ENCODE results near the gene NKPD1. TPM values are rescaled to one million over a fixed set of nuclear protein-coding genes. Genes with fewer than 3 reads are reported as not detected.

The NKPD1 gene
- total RNA-seq, 1 experiment from 2014 or later, result 2.4 TPM

DNA sequence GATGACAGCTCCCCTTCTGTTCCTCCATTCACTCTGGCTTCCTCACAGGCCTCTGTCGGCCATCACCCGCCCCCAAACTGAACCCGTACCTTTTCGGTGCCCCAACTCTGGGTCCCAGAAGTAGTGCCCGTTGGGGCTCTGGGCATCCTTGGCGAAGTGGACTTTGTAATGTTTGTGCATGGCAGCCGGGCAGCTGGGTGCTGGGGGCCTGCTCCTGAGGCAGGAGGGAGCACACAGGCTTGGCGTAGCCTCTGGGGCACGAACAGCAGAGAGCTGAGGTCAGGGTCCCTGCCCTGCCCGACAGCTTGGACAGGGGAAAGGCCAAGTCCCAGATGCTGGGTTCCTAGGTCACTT is 834 bp downstream of the NKPD1 start:
- peak overlapping the region; percentile 13 for H3K4me3 Mint-ChIP-seq (ENCODE audit: unreplicated experiment)
- TF ChIP-seq, protein P1, sequence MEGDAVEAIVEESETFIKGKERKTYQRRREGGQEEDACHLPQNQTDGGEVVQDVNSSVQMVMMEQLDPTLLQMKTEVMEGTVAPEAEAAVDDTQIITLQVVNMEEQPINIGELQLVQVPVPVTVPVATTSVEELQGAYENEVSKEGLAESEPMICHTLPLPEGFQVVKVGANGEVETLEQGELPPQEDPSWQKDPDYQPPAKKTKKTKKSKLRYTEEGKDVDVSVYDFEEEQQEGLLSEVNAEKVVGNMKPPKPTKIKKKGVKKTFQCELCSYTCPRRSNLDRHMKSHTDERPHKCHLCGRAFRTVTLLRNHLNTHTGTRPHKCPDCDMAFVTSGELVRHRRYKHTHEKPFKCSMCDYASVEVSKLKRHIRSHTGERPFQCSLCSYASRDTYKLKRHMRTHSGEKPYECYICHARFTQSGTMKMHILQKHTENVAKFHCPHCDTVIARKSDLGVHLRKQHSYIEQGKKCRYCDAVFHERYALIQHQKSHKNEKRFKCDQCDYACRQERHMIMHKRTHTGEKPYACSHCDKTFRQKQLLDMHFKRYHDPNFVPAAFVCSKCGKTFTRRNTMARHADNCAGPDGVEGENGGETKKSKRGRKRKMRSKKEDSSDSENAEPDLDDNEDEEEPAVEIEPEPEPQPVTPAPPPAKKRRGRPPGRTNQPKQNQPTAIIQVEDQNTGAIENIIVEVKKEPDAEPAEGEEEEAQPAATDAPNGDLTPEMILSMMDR (IDR thresholded peaks at IDR 0.05; ENCODE audit: insufficient read depth in 1 of 2, low read depth in 1 of 2, low read length in 1 of 2, severe bottlenecking in 1 of 2, unreplicated experiment in 1 of 2), result no peak
- peaks cover 39% of the 10 kb centered on the region for H3K36me3 Mint-ChIP-seq (ENCODE audit: insufficient read depth, unreplicated experiment)
- H3K9me3 ChIP-seq, result no peaks in the 10 kb centered on the region
- H3K9me3 Mint-ChIP-seq (ENCODE audit: unreplicated experiment), result no peaks in the 10 kb centered on the region
- intact Hi-C loops (cut with micrococcal nuclease; ENCODE audit: unreplicated experiment), result loop anchor here (2.0 to 5.0 kb wide), 3 partner anchors 19 to 179 kb away; partner anchors contain the start of genes BLOC1S3, EXOC3L2 and TRAPPC6A
- CTCF ChIA-PET, result interaction anchor here (1.9 kb wide), 1 partner anchor 18 kb away, joined by 11 read pairs; the partner anchor contains the start of genes BLOC1S3 and TRAPPC6A
- DNase-seq, result no peak
- H3K4me1 Mint-ChIP-seq (ENCODE audit: low read depth, unreplicated experiment), result peaks cover 23% of the 10 kb centered on the region
- no peak overlapping the region for H3K27ac Mint-ChIP-seq (ENCODE audit: unreplicated experiment)
- no peaks in the 10 kb centered on the region for H3K36me3 ChIP-seq (ENCODE audit: control insufficient read depth, insufficient read depth, low read length)
- POLR2A ChIA-PET, result no interaction called here
- BruUV-seq (replicated peaks), result no TSS peak
- H3K27me3 ChIP-seq (replicated peaks; ENCODE audit: control insufficient read depth, insufficient read depth, low read length), result no peaks in the 10 kb centered on the region
- peaks cover 19% of the 10 kb centered on the region for H3K4me1 ChIP-seq
- H3K27me3 Mint-ChIP-seq (ENCODE audit: insufficient read depth, unreplicated experiment), result no peaks in the 10 kb centered on the region
- no peak overlapping the region for H3K4me3 ChIP-seq (ENCODE audit: low read depth, low read length)

DNA sequence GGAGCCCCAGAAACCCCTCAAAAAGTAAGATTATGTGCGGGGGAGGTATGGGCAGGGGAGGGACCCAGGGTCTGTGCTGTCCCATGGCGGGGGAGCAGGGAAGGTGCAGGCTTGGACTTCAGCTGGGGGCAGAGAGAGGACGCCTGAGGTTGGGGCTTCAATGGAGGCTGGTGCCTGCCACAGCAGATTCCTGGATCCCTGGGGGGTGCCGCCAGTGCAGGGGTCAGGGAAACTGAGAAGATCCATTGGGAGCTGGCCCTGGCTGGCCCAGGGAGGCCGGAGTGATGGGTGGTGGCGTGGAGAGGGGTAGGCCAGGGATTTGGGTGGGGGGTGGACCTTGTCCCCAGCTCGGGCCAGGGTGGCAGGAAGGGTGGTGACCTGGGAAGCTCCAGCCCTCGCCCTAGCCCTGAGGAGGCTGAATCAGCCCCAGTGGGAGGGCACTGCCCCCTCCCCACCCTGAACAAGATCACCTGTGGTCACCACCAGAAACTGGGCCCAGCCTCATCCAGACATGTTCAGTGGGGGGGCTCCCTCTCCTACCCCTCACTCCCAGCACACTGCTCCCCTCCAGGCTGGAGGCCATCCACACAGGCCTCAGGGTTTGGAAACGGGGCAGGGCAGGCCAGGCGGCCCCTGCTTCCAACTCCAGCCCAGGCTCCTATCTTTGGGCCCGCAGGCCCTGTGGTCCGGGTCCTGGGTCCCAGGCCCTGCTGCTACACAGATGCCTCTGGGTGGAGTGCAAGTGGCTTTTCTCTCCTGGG is 1.4 kb downstream of the NKPD1 start:
- intact Hi-C loops (cut with micrococcal nuclease; ENCODE audit: unreplicated experiment), result no loop called here
- TF ChIP-seq, protein P1 (IDR thresholded peaks at IDR 0.05; ENCODE audit: insufficient read depth in 1 of 2, low read depth in 1 of 2, low read length in 1 of 2, severe bottlenecking in 1 of 2, unreplicated experiment in 1 of 2), result no peak
- H3K9me3 Mint-ChIP-seq (ENCODE audit: unreplicated experiment), result no peaks in the 10 kb centered on the region
- H3K36me3 ChIP-seq (ENCODE audit: control insufficient read depth, insufficient read depth, low read length), result no peaks in the 10 kb centered on the region
- H3K4me1 ChIP-seq, result peaks cover 25% of the 10 kb centered on the region
- H3K27ac Mint-ChIP-seq (ENCODE audit: unreplicated experiment), result no peak overlapping the region
- POLR2A ChIA-PET, result no interaction called here
- peaks cover 25% of the 10 kb centered on the region for H3K4me1 Mint-ChIP-seq (ENCODE audit: low read depth, unreplicated experiment)
- no peak overlapping the region for H3K4me3 Mint-ChIP-seq (ENCODE audit: unreplicated experiment)
- no TSS peak for BruUV-seq (replicated peaks)
- no peak overlapping the region for H3K4me3 ChIP-seq (ENCODE audit: low read depth, low read length)
- H3K27me3 Mint-ChIP-seq (ENCODE audit: insufficient read depth, unreplicated experiment), result no peaks in the 10 kb centered on the region
- no peaks in the 10 kb centered on the region for H3K27me3 ChIP-seq (replicated peaks; ENCODE audit: control insufficient read depth, insufficient read depth, low read length)
- peaks cover 43% of the 10 kb centered on the region for H3K36me3 Mint-ChIP-seq (ENCODE audit: insufficient read depth, unreplicated experiment)
- H3K9me3 ChIP-seq, result no peaks in the 10 kb centered on the region
- CTCF ChIA-PET, result interaction anchor here (1.9 kb wide), 1 partner anchor 19 kb away, joined by 11 read pairs; the partner anchor contains the start of genes BLOC1S3 and TRAPPC6A
- DNase-seq, result no peak

DNA sequence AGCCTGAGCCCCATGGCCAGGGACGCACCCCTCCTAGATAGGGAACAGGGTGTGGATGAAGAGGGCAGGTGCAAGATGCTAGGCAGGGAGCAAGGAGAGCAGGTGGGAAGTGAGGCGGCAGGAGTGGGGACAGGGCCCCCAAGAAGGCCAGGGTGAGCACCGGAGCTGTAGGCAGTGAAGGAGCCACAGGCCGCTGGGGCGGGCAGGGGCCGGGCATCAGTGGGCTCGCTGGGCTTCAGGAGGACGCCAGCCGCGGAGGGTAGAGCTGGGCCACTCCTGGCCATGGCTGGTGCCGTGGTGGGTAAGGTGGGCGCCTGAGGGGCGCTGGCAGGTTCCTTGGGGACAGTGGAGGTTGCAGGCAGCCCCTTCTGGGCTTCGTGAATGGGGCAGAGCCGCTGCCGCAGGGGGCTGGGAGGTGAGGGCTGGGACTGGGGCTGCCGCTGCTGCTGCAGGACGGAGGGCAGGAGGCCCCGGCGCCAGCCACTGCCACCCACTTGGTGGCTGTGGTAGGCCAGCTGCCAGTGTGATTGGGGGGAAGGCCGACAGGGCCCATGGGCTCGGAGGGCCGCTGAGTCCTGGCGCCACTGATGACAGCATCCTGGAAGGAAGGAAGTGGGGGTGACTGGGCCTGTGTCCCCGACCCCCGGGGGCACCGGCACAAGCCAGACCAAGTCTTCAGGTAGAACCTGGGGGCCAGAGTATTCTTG is 2.1 kb downstream of the NKPD1 start:
- no peaks in the 10 kb centered on the region for H3K36me3 ChIP-seq (ENCODE audit: control insufficient read depth, insufficient read depth, low read length)
- intact Hi-C loops (cut with micrococcal nuclease; ENCODE audit: unreplicated experiment), result no loop called here
- ChIA-PET POLR2A (no interaction called here), CTCF (no interaction called here)
- H3K4me3 Mint-ChIP-seq (ENCODE audit: unreplicated experiment), result no peak overlapping the region
- peaks cover 29% of the 10 kb centered on the region for H3K4me1 ChIP-seq
- no peak overlapping the region for H3K27ac Mint-ChIP-seq (ENCODE audit: unreplicated experiment)
- no peaks in the 10 kb centered on the region for H3K27me3 Mint-ChIP-seq (ENCODE audit: insufficient read depth, unreplicated experiment)
- no peak overlapping the region for H3K4me3 ChIP-seq (ENCODE audit: low read depth, low read length)
- H3K9me3 ChIP-seq, result no peaks in the 10 kb centered on the region
- DNase-seq, result no peak
- peaks cover 50% of the 10 kb centered on the region for H3K36me3 Mint-ChIP-seq (ENCODE audit: insufficient read depth, unreplicated experiment)
- H3K27me3 ChIP-seq (replicated peaks; ENCODE audit: control insufficient read depth, insufficient read depth, low read length), result no peaks in the 10 kb centered on the region
- TF ChIP-seq, protein P1 (IDR thresholded peaks at IDR 0.05; ENCODE audit: insufficient read depth in 1 of 2, low read depth in 1 of 2, low read length in 1 of 2, severe bottlenecking in 1 of 2, unreplicated experiment in 1 of 2), result no peak
- BruUV-seq (replicated peaks), result no TSS peak
- H3K9me3 Mint-ChIP-seq (ENCODE audit: unreplicated experiment), result no peaks in the 10 kb centered on the region
- peaks cover 28% of the 10 kb centered on the region for H3K4me1 Mint-ChIP-seq (ENCODE audit: low read depth, unreplicated experiment)

Data from Caco-2 (cell line).